Kidney capillary endothelial cell (primary cell): Measurements from ENCODE around the gene MED25.

ENCODE experiments used
- DNase-seq: peaks from one replicate; pipeline ENCODE4 v3.0.0-alpha.2; 2018; ENCODE audit warnings: low spot score

MED25 gene

GRCh38 chr19:49799271-49799797 is 18.8 kb upstream of the MED25 start:
- DNase-seq, result no peak

- no peak for DNase-seq
These were observed 18.2 kb upstream of the MED25 start for GRCh38 chr19:49799798-49800376.

GRCh38 chr19:49800771-49801170 is 17.3 kb upstream of the MED25 start:
- no peak for DNase-seq

- no peak for DNase-seq
These were observed 16.6 kb upstream of the MED25 start for GRCh38 chr19:49801401-49801888.

- no peak for DNase-seq
These were observed 16.0 kb upstream of the MED25 start for GRCh38 chr19:49801966-49802661.

GRCh38 chr19:49802836-49803528 is 15.1 kb upstream of the MED25 start:
- DNase-seq, result no peak

GRCh38 chr19:49803529-49803856 is 14.6 kb upstream of the MED25 start:
- DNase-seq, result no peak

- DNase-seq, result no peak
These were observed 12.1 kb upstream of the MED25 start for GRCh38 chr19:49805822-49806619.

- DNase-seq, result no peak
These were observed 11.5 kb upstream of the MED25 start for GRCh38 chr19:49806620-49806959.

GRCh38 chr19:49807058-49807903 is 10.8 kb upstream of the MED25 start:
- no peak for DNase-seq

- DNase-seq, result no peak
These were observed 10.0 kb upstream of the MED25 start for GRCh38 chr19:49807904-49808675.

GRCh38 chr19:49808711-49809159 is 9.4 kb upstream of the MED25 start:
- DNase-seq, result peak; percentile 74

GRCh38 chr19:49809160-49809940 is 8.7 kb upstream of the MED25 start:
- no peak for DNase-seq

GRCh38 chr19:49809941-49810389 is 8.1 kb upstream of the MED25 start:
- DNase-seq, result no peak

- no peak for DNase-seq
These were observed 6.8 kb upstream of the MED25 start for GRCh38 chr19:49811328-49811727.

GRCh38 chr19:49812452-49812996 is 5.6 kb upstream of the MED25 start:
- DNase-seq, result no peak

GRCh38 chr19:49812997-49813861 is 4.9 kb upstream of the MED25 start, which contains the start of gene FUZ:
FUZ (minus strand) TSS chr19:49813292; CDS start chr19:49813106, 186 bp downstream.
- peak; percentile 99 for DNase-seq

GRCh38 chr19:49814010-49814409 is 4.1 kb upstream of the MED25 start:
- no peak for DNase-seq
